Neural progenitor cell (in vitro differentiated cells): ENCODE data around the gene NBEAL2. TPM values are rescaled to one million over a fixed set of nuclear protein-coding genes. Genes with fewer than 3 reads are reported as not detected.
A peak's percentile ranks its signal among the peaks of the same experiment; 100 is the strongest.

Source experiments
- DNase-seq: peaks from one replicate; pipeline ENCODE4 v3.0.0-alpha.2; 2016; ENCODE audit warnings: low spot score
- H2AFZ ChIP-seq: fragments of 200-600 bp; sonication (generic); replicated peaks from 2 replicates; pipeline ENCODE4 v1.6.1; 2016; ENCODE audit warnings: antibody characterized with exemption
- H3F3A ChIP-seq: fragments of 200-600 bp; sonication (generic); 2 replicates; pipeline ENCODE4 v1.6.1; 2016; ENCODE audit warnings: antibody characterized with exemption, low read depth
- H3K27ac ChIP-seq: fragments of 200-600 bp; sonication (generic); 2 replicates; pipeline ENCODE4 v1.5.1; 2016; ENCODE audit warnings: mild to moderate bottlenecking
- H3K27me3 ChIP-seq: fragments of 200-600 bp; sonication (generic); 2 replicates; pipeline ENCODE4 v1.6.1; 2016; ENCODE audit warnings: mild to moderate bottlenecking, moderate library complexity
- H3K36me3 ChIP-seq: fragments of 200-600 bp; sonication (generic); 2 replicates; pipeline ENCODE4 v1.5.1; 2016
- H3K4me1 ChIP-seq: fragments of 200-600 bp; sonication (generic); 2 replicates; pipeline ENCODE4 v1.6.1; 2016; ENCODE audit warnings: mixed run types
- H3K4me2 ChIP-seq: fragments of 200-600 bp; sonication (generic); 2 replicates; pipeline ENCODE4 v1.6.1; 2016
- H3K4me3 ChIP-seq: fragments of 200-600 bp; sonication (generic); 2 replicates; pipeline ENCODE4 v1.5.1; 2016
- H3K79me2 ChIP-seq: fragments of 200-600 bp; sonication (generic); 2 replicates; pipeline ENCODE4 v1.6.1; 2016; ENCODE audit warnings: low read depth
- H3K9ac ChIP-seq: fragments of 200-600 bp; sonication (generic); 2 replicates; pipeline ENCODE4 v1.6.1; 2016
- H3K9me3 ChIP-seq: fragments of 200-600 bp; sonication (generic); 2 replicates; pipeline ENCODE4 v1.5.1; 2016; ENCODE audit warnings: low read depth
- H4K20me1 ChIP-seq: fragments of 200-600 bp; sonication (generic); 2 replicates; pipeline ENCODE4 v1.6.1; 2016; ENCODE audit warnings: low read depth
- H3K27ac Mint-ChIP-seq: 3 replicates; pipeline ENCODE4 v1.8.0; 2021; ENCODE audit warnings: mixed read lengths
- H3K27me3 Mint-ChIP-seq: 2 replicates; pipeline ENCODE4 v1.8.0; 2022; ENCODE audit warnings: low read depth, mild to moderate bottlenecking, inconsistent platforms, moderate library complexity, mixed read lengths; ENCODE audit not compliant: insufficient read depth
- H3K36me3 Mint-ChIP-seq: 3 replicates; pipeline ENCODE4 v1.8.0; 2021; ENCODE audit warnings: mixed read lengths
- H3K4me1 Mint-ChIP-seq: 3 replicates; pipeline ENCODE4 v1.8.0; 2021; ENCODE audit warnings: mixed read lengths
- H3K4me3 Mint-ChIP-seq: 3 replicates; pipeline ENCODE4 v1.8.0; 2021; ENCODE audit warnings: mild to moderate bottlenecking, moderate library complexity, mixed read lengths
- H3K9me3 Mint-ChIP-seq: 3 replicates; pipeline ENCODE4 v1.8.0; 2020; ENCODE audit warnings: mixed read lengths
- EZH2 ChIP-seq: fragments of 200-600 bp; sonication (generic); IDR thresholded peaks from 2 replicates; pipeline ENCODE4 v1.6.1; 2017; ENCODE audit warnings: antibody characterized with exemption, mild to moderate bottlenecking, moderate library complexity
- EZH2phosphoT487 ChIP-seq: fragments of 200-600 bp; sonication (generic); IDR thresholded peaks from 2 replicates; pipeline ENCODE4 v1.6.1; 2017; ENCODE audit warnings: antibody characterized with exemption
- total RNA-seq: library from RNA; depleted of rRNA; stranded (reverse); fragments of >200 nt; gene quantifications from 2 replicates; pipeline ENCODE4 v1.2.3, GENCODE V29; 2015; ENCODE audit warnings: low replicate concordance
- TF ChIP-seq, protein P1 (sequence below): fragments of 200-600 bp; sonication (generic); IDR thresholded peaks from 2 replicates; pipeline ENCODE4 v1.5.1; 2017; ENCODE audit warnings: antibody characterized with exemption, mild to moderate bottlenecking

Gene NBEAL2
- total RNA-seq, 1 donor from 2014 or later, result 6.3 TPM

- H3K4me1 ChIP-seq, result no peaks in the 10 kb centered on the region
- Mint-ChIP-seq H3K4me1 (peaks cover 3% of the 10 kb centered on the region), H3K4me3 (no peak overlapping the region), H3K36me3 (no peaks in the 10 kb centered on the region), H3K9me3 (no peaks in the 10 kb centered on the region), H3K27me3 (peaks cover 4% of the 10 kb centered on the region), H3K27ac (peak overlapping the region; percentile 42)
- no peaks in the 10 kb centered on the region for H3K36me3 ChIP-seq
- no peaks in the 10 kb centered on the region for H3K27me3 ChIP-seq
- no peak overlapping the region for H3K4me3 ChIP-seq
- no peak overlapping the region for H3K4me2 ChIP-seq
- H3K9ac ChIP-seq, result no peak overlapping the region
- H3F3A ChIP-seq, result no peaks in the 10 kb centered on the region
- H3K79me2 ChIP-seq, result no peaks in the 10 kb centered on the region
- TF ChIP-seq, protein P1, sequence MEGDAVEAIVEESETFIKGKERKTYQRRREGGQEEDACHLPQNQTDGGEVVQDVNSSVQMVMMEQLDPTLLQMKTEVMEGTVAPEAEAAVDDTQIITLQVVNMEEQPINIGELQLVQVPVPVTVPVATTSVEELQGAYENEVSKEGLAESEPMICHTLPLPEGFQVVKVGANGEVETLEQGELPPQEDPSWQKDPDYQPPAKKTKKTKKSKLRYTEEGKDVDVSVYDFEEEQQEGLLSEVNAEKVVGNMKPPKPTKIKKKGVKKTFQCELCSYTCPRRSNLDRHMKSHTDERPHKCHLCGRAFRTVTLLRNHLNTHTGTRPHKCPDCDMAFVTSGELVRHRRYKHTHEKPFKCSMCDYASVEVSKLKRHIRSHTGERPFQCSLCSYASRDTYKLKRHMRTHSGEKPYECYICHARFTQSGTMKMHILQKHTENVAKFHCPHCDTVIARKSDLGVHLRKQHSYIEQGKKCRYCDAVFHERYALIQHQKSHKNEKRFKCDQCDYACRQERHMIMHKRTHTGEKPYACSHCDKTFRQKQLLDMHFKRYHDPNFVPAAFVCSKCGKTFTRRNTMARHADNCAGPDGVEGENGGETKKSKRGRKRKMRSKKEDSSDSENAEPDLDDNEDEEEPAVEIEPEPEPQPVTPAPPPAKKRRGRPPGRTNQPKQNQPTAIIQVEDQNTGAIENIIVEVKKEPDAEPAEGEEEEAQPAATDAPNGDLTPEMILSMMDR, result no peak
- TF ChIP-seq EZH2, result no peak
- no peak for TF ChIP-seq EZH2phosphoT487
- no peak overlapping the region for H3K27ac ChIP-seq
- no peaks in the 10 kb centered on the region for H4K20me1 ChIP-seq
- no peaks in the 10 kb centered on the region for H3K9me3 ChIP-seq
- no peak for DNase-seq
- H2AFZ ChIP-seq, result no peak overlapping the region
Measured at GRCh38 chr3:46996689-46997452, 17.4 kb downstream of the NBEAL2 start.

GRCh38 chr3:46997453-46998091, 18.1 kb downstream of the NBEAL2 start:
- no peaks in the 10 kb centered on the region for H3K36me3 Mint-ChIP-seq

DNA sequence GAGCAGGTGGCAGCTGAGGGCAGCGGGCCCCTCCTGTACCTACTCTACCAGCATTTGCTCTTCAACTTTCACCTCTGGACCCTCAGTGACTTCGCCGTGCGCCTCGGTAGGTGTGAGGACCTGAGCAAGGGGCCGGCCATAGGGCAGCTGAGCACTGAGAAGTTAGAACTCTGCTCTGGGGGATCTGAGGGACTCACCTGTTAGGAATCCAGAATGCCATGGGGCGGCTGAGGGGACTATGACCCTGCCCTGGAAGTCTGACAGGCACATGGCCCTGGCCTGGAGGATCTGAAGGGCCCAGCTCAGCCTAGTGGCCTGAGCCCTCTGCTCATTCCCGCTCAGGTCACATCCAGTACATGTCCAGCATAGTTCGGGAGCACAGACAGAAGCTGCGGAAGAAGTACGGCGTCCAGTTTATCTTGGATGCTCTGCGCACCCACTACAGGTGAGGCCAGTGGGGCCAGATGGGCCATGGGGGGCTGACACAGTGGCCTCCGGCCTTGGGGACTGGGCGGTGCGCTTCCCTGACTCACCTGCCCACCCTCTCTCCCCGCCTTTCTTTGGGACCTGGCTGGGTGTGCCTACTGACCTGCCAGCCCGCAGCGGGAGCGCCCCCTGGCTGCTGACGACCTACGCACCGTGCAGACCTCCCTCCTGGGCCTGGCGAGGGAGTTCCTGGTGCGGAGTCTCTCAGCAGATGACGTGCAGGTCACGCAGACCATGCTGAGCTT, 18.8 kb downstream of the NBEAL2 start:
- Mint-ChIP-seq H3K4me3 (no peak overlapping the region), H3K4me1 (peaks cover 3% of the 10 kb centered on the region), H3K9me3 (no peaks in the 10 kb centered on the region), H3K27me3 (peaks cover 4% of the 10 kb centered on the region), H3K27ac (no peak overlapping the region), H3K36me3 (no peaks in the 10 kb centered on the region)
- H3K79me2 ChIP-seq, result no peaks in the 10 kb centered on the region
- H3K9me3 ChIP-seq, result no peaks in the 10 kb centered on the region
- H2AFZ ChIP-seq, result no peak overlapping the region
- H3F3A ChIP-seq, result no peaks in the 10 kb centered on the region
- no peaks in the 10 kb centered on the region for H3K36me3 ChIP-seq
- no peak overlapping the region for H3K4me3 ChIP-seq
- TF ChIP-seq EZH2, result no peak
- TF ChIP-seq, protein P1, result peak; percentile 86
- H3K4me2 ChIP-seq, result no peak overlapping the region
- no peaks in the 10 kb centered on the region for H3K27me3 ChIP-seq
- DNase-seq, result peak; percentile 84
- H3K4me1 ChIP-seq, result no peaks in the 10 kb centered on the region
- no peaks in the 10 kb centered on the region for H4K20me1 ChIP-seq
- H3K9ac ChIP-seq, result no peak overlapping the region
- H3K27ac ChIP-seq, result no peak overlapping the region

More at GRCh38 chr3:46997453-46998091, 18.1 kb downstream of the NBEAL2 start:
- peaks cover 4% of the 10 kb centered on the region for H3K27me3 Mint-ChIP-seq
- H3K79me2 ChIP-seq, result no peaks in the 10 kb centered on the region
- H3K9me3 Mint-ChIP-seq, result no peaks in the 10 kb centered on the region
- H3K27ac Mint-ChIP-seq, result no peak overlapping the region
- DNase-seq, result no peak
- no peaks in the 10 kb centered on the region for H3F3A ChIP-seq
- TF ChIP-seq EZH2phosphoT487, result no peak
- TF ChIP-seq, protein P1, result no peak
- TF ChIP-seq EZH2, result no peak
- no peaks in the 10 kb centered on the region for H3K9me3 ChIP-seq
- no peak overlapping the region for H3K27ac ChIP-seq
- no peak overlapping the region for H3K4me3 ChIP-seq
- no peaks in the 10 kb centered on the region for H4K20me1 ChIP-seq
- H3K9ac ChIP-seq, result no peak overlapping the region
- H3K4me1 ChIP-seq, result no peaks in the 10 kb centered on the region
- H3K4me2 ChIP-seq, result no peak overlapping the region
- H3K4me3 Mint-ChIP-seq, result no peak overlapping the region
- no peaks in the 10 kb centered on the region for H3K36me3 ChIP-seq
- H3K27me3 ChIP-seq, result no peaks in the 10 kb centered on the region
- H3K4me1 Mint-ChIP-seq, result peaks cover 3% of the 10 kb centered on the region
- no peak overlapping the region for H2AFZ ChIP-seq
